ENCODE measurements around the gene PPFIBP2.

Gene PPFIBP2

GRCh38 chr11:7513234-7514098, at the start of gene PPFIBP2:
Gene PPFIBP2, plus strand, starts transcription at chr11:7513999. Its CDS starts 35,477 bp downstream, at chr11:7549476.
- peak; percentile 66 for DNase-seq (ENCODE audit: insufficient read length, low spot score)
- FAIRE-seq: peak; percentile 77

DNA sequence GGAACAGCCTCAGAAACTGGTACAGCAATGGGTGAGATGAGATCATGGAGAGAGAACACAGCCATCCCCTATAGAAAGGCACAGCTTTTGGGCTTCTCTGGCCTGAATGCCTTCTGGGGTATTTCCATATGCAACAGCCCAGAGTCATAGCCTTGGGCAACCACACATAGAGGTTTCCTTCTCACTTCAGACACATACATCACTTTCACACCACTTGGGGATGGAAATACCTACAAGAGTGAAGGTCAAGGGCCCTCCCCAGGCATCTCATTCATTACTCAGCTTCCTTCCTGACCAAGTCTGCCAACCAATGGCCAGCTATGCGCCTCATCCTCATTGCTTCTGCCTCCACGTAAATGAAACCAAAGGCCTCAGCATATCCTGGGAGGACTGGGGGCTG, 46.1 kb upstream of the PPFIBP2 start:
- FAIRE-seq: peak; percentile 31

DNA sequence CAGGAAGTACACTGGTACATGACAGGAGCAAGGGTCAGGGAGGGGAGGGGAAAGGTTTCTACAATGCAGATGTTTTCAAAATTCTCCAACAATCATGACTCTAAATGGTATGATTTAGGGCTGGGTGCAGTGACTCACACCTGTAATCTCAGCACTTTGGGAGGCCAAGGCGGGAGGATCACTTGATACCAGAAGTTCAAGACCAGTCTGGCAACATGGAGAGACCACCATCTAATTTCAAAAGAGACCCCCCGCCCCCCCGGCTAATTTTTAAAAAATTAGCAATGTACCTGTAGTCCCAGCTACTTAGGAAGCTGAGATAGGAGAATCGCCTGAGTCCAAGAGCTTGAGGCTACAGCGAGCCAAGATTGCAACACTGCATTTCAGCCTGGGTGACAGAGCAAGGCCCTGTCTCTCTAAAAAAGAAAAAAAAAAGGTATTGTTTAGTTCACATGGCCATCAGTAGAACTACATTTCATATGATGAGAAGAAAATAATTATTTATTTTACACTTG, 44.4 kb upstream of the PPFIBP2 start:
- DNase-seq (ENCODE audit: insufficient read length, low spot score): no peak
- FAIRE-seq: no peak

More for the DNA sequence above, 46.1 kb upstream of the PPFIBP2 start:
- no peak for DNase-seq (ENCODE audit: insufficient read length, low spot score)

- FAIRE-seq: no peak
- DNase-seq (ENCODE audit: insufficient read length, low spot score): no peak
These were observed 42.7 kb upstream of the PPFIBP2 start for GRCh38 chr11:7471071-7471470.

DNA sequence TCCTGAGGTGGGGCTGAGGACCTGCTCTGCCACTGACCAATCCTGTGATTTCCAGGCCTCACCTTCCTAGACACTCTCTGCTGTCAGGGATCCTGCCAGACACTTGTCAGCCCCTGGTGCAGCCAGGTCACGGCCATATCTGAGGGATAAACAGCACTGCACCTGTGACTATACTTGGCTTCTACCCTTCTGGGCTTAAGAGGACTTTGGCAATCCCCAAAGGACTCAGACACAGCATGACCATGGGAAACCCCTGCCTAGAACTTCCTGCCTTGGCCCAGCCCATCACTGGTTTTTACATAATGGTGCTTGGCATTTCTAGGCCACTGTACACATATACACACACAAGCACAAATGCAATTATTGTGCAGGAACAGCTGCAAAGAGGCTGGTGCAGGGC, 40.1 kb upstream of the PPFIBP2 start:
- peak; percentile 15 for DNase-seq (ENCODE audit: insufficient read length, low spot score)
- FAIRE-seq: peak; percentile 68

DNA sequence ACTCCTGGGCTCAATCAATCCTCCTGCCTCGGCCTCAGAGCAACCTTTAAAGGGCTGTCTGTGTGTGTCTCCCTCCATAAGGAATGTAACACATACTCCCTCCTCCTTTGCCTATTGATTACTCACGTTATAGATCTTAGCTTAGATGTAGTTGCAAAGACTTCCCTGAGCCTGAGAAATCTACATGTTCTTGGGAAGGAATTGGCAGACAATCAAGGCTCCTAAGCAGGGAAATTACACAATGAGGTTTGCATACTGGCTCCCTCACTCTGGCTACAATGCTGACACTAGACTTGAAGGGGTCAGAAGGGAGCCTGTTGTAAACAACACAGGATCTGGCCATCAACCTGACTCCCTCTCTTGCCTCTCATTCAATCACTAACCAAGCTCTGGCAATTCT, 33.7 kb upstream of the PPFIBP2 start:
- no peak for DNase-seq (ENCODE audit: insufficient read length, low spot score)
- FAIRE-seq: no peak

DNA sequence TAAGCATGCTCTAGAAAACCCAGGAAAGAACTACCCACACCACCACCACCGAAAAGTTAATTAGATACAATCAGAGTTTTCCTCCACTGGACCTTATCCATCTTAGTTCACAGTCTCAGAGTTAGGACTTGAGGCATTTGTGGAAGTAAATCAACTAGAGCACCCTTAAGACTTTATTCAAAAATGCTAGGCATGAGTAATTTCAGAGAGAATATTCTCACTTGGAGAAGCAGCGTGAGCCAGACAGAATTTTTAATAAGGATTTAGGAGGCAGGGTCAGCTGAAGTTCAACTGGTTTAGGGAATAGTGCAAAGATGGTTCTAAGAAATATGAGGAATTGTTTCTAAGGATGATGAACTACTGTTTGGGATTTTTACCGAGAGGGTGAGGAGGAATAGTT, 29.7 kb upstream of the PPFIBP2 start:
- no peak for FAIRE-seq

GRCh38 chr11:7484645-7485044, 29.2 kb upstream of the PPFIBP2 start:
- no peak for FAIRE-seq
- DNase-seq (ENCODE audit: insufficient read length, low spot score): no peak

More for the DNA sequence above, 29.7 kb upstream of the PPFIBP2 start:
- DNase-seq (ENCODE audit: insufficient read length, low spot score): no peak

- DNase-seq (ENCODE audit: insufficient read length, low spot score): no peak
- no peak for FAIRE-seq
These were observed 28.4 kb upstream of the PPFIBP2 start, which contains the start of gene OLFML1 for GRCh38 chr11:7485186-7486097. Gene OLFML1, plus strand, starts transcription at chr11:7485506. Its CDS starts 370 bp downstream, at chr11:7485876.

DNA sequence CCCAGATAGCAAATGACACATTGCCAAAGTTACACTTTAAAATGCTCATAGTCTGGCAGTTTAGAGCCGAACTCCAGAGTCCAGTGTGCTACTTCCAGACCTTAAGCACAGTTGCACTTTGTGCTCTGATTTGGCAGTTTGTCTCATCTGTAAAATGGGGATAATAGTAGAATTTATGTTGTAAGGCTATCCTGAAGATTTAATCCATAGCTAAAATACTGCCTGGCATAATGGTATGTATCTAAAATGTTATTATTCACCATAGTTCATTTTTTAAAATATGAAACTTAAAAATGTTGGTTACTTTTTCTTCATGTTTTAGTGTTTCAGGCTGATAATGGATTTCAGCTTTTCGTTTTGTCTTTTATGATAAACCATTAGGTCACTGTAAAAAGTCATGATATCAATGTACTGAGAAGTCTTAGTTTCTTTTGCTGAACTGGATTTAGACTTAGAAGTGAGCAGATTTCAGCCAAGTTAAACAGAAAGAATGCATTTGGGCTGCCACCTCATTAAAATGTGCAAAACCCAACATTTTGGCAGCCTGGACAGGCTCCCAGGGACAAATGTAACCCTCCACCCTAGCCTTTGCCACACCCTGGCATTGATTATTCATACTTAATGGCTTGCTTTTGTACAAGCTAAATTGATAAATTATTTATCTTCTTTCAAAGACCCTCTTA, 27.6 kb upstream of the PPFIBP2 start:
- FAIRE-seq (no peak), DNase-seq (ENCODE audit: insufficient read length, low spot score) (no peak)

DNA sequence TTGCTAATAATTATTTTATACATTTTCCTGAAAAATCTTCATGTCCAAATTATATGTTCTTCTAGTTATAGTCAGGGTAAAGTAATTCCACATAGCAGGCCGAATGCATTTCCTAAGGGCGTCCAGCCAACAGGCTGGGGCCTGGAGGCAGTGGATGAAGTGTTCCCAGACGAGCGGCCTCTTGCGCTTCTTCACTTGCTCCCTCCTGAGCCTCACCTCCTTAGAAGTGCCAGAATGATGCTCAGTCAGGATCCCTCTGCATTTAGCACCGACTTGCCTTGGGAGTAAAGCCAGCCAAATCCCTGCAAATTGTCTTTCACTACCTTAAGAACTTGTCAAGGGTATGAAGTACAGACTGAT, 27.0 kb upstream of the PPFIBP2 start:
- FAIRE-seq: no peak

GRCh38 chr11:7487360-7487759, 26.4 kb upstream of the PPFIBP2 start:
- no peak for DNase-seq (ENCODE audit: insufficient read length, low spot score)
- FAIRE-seq: no peak

More for the DNA sequence above, 27.0 kb upstream of the PPFIBP2 start:
- no peak for DNase-seq (ENCODE audit: insufficient read length, low spot score)

GRCh38 chr11:7488681-7489080, 25.1 kb upstream of the PPFIBP2 start:
- FAIRE-seq: no peak
- no peak for DNase-seq (ENCODE audit: insufficient read length, low spot score)

- DNase-seq (ENCODE audit: insufficient read length, low spot score) (no peak), FAIRE-seq (no peak)
These were observed 24.4 kb upstream of the PPFIBP2 start for GRCh38 chr11:7489376-7489775.

DNA sequence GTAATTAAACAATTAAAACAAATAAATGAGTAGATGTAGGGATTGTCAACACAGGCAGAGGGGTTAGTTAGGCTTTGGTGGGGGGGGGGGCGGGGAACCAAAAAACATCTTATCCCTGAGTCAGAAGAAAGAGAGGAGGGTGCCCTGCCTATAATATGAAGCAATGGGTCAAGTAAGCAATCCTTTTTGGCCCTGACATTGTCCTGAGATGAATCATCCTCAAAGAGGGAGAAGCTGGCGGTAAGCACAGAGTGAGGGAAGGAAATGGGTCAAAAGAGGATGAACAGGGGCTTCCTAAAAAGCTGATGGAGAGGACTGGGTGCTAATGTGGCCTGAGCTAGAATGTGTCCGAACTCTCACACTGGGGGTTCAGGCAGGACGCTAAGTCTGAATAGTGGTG, 23.7 kb upstream of the PPFIBP2 start:
- no peak for FAIRE-seq
- DNase-seq (ENCODE audit: insufficient read length, low spot score): no peak

GRCh38 chr11:7490535-7490934, 23.3 kb upstream of the PPFIBP2 start:
- no peak for FAIRE-seq
- no peak for DNase-seq (ENCODE audit: insufficient read length, low spot score)

- no peak for DNase-seq (ENCODE audit: insufficient read length, low spot score)
- no peak for FAIRE-seq
These were observed 21.5 kb upstream of the PPFIBP2 start for GRCh38 chr11:7492253-7492652.

DNA sequence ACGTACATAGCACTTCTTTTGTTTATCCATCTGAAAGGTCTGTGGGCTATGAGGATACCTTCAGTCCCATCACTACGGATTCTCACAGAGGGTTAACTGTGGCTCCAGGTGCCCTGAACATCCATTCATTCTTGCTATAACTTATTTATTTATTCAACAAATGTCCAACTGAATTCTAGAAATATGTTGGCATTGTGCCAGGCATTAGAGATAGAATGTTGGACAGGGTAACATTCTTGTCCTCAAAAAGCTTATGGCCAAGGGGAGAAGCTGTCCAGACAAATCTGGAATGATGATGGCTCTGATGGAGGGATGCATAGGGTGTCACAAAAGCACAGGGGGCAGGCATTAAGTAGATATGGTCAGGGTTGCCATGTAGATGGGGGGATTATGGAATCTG, 20.1 kb upstream of the PPFIBP2 start:
- FAIRE-seq (no peak), DNase-seq (ENCODE audit: insufficient read length, low spot score) (no peak)

- FAIRE-seq: no peak
- no peak for DNase-seq (ENCODE audit: insufficient read length, low spot score)
These were observed 19.6 kb upstream of the PPFIBP2 start for GRCh38 chr11:7494086-7494745.

- DNase-seq (ENCODE audit: insufficient read length, low spot score) (peak; percentile 33), FAIRE-seq (peak; percentile 91)
These were observed 17.8 kb upstream of the PPFIBP2 start for GRCh38 chr11:7495882-7496551.

Measured in GM19239 (cell line).